Measurements from ENCODE around the gene UBTF. TPM values are rescaled to one million over a fixed set of nuclear protein-coding genes. Genes with fewer than 3 reads are reported as not detected.

The UBTF gene
- total RNA-seq, 1 donor from 2014 or later = 63.8 TPM

- no peak for TF ChIP-seq CTCF (IDR thresholded peaks at IDR 0.05; ENCODE audit: unreplicated experiment)
- no peak for DNase-seq (ENCODE audit: low spot score)
- H3K27ac Mint-ChIP-seq (ENCODE audit: unreplicated experiment) = no peak overlapping the region
- H3K27me3 Mint-ChIP-seq (ENCODE audit: unreplicated experiment) = peaks cover 5% of the 10 kb centered on the region
- H3K9me3 Mint-ChIP-seq (ENCODE audit: unreplicated experiment) = no peaks in the 10 kb centered on the region
- H3K36me3 Mint-ChIP-seq (ENCODE audit: low read depth, unreplicated experiment) = no peaks in the 10 kb centered on the region
- no peak overlapping the region for H3K4me3 Mint-ChIP-seq (ENCODE audit: unreplicated experiment)
- H3K4me1 Mint-ChIP-seq (ENCODE audit: unreplicated experiment) = peaks cover 4% of the 10 kb centered on the region
These were observed 47.1 kb upstream of the UBTF start for GRCh38 chr17:44266402-44267164.

GRCh38 chr17:44263345-44263902 is 43.9 kb upstream of the UBTF start:
- Mint-ChIP-seq H3K27me3 (ENCODE audit: unreplicated experiment) (peaks cover 5% of the 10 kb centered on the region), H3K9me3 (ENCODE audit: unreplicated experiment) (no peaks in the 10 kb centered on the region), H3K4me3 (ENCODE audit: unreplicated experiment) (no peak overlapping the region), H3K27ac (ENCODE audit: unreplicated experiment) (peak overlapping the region; percentile 30), H3K36me3 (ENCODE audit: low read depth, unreplicated experiment) (no peaks in the 10 kb centered on the region), H3K4me1 (ENCODE audit: unreplicated experiment) (peaks cover 4% of the 10 kb centered on the region)
- DNase-seq (ENCODE audit: low spot score) = no peak
- TF ChIP-seq CTCF (IDR thresholded peaks at IDR 0.05; ENCODE audit: unreplicated experiment) = no peak

GRCh38 chr17:44262654-44263225 is 43.3 kb upstream of the UBTF start:
- Mint-ChIP-seq H3K4me3 (ENCODE audit: unreplicated experiment) (no peak overlapping the region), H3K27me3 (ENCODE audit: unreplicated experiment) (peaks cover 5% of the 10 kb centered on the region)
- TF ChIP-seq CTCF (IDR thresholded peaks at IDR 0.05; ENCODE audit: unreplicated experiment) = no peak

GRCh38 chr17:44260296-44260695 is 40.8 kb upstream of the UBTF start:
- no peak overlapping the region for H3K27ac Mint-ChIP-seq (ENCODE audit: unreplicated experiment)
- peaks cover 3% of the 10 kb centered on the region for H3K36me3 Mint-ChIP-seq (ENCODE audit: low read depth, unreplicated experiment)
- peaks cover 13% of the 10 kb centered on the region for H3K27me3 Mint-ChIP-seq (ENCODE audit: unreplicated experiment)
- no peaks in the 10 kb centered on the region for H3K9me3 Mint-ChIP-seq (ENCODE audit: unreplicated experiment)
- H3K4me3 Mint-ChIP-seq (ENCODE audit: unreplicated experiment) = no peak overlapping the region
- no peak for TF ChIP-seq CTCF (IDR thresholded peaks at IDR 0.05; ENCODE audit: unreplicated experiment)
- H3K4me1 Mint-ChIP-seq (ENCODE audit: unreplicated experiment) = peaks cover 4% of the 10 kb centered on the region
- DNase-seq (ENCODE audit: low spot score) = no peak

More at GRCh38 chr17:44262654-44263225, 43.3 kb upstream of the UBTF start:
- Mint-ChIP-seq H3K36me3 (ENCODE audit: low read depth, unreplicated experiment) (no peaks in the 10 kb centered on the region), H3K27ac (ENCODE audit: unreplicated experiment) (no peak overlapping the region), H3K4me1 (ENCODE audit: unreplicated experiment) (peaks cover 4% of the 10 kb centered on the region), H3K9me3 (ENCODE audit: unreplicated experiment) (no peaks in the 10 kb centered on the region)
- no peak for DNase-seq (ENCODE audit: low spot score)
